DMS114 treated with DMSO at 0.1 percent for 48 hours (cell line): ENCODE data around the gene SFTPA2.
"Not testable (repeated sequence)": the region's sequence is repeated elsewhere in the genome, so short reads cannot be mapped to it uniquely, and the experiment has no call there.

ENCODE experiments used
- DNase-seq: peaks from one replicate; lab custom pipeline; 2025; ENCODE audit not compliant: unreplicated experiment; lab: John Stamatoyannopoulos, UW

SFTPA2 gene

GRCh38 chr10:79559726-79560125, 481 bp downstream of the SFTPA2 start:
- no peak for DNase-seq

- DNase-seq, result not testable (repeated sequence)
Observed at GRCh38 chr10:79556961-79557360, 3.2 kb downstream of the SFTPA2 start.

- no peak for DNase-seq
Observed at GRCh38 chr10:79555354-79556309, 4.6 kb downstream of the SFTPA2 start.

GRCh38 chr10:79552143-79552542, 8.1 kb downstream of the SFTPA2 start:
- DNase-seq, result no peak

- DNase-seq, result no peak
Observed at GRCh38 chr10:79547973-79548372, 12.2 kb downstream of the SFTPA2 start.

- not testable (repeated sequence) for DNase-seq
Observed at GRCh38 chr10:79547128-79547527, 13.1 kb downstream of the SFTPA2 start.

GRCh38 chr10:79544926-79545659, 15.1 kb downstream of the SFTPA2 start:
- DNase-seq, result not testable (repeated sequence)

GRCh38 chr10:79544408-79544807, 15.8 kb downstream of the SFTPA2 start:
- not testable (repeated sequence) for DNase-seq

GRCh38 chr10:79542626-79543025, 17.6 kb downstream of the SFTPA2 start:
- DNase-seq, result no peak

GRCh38 chr10:79540930-79541329, 19.3 kb downstream of the SFTPA2 start:
- DNase-seq, result not testable (repeated sequence)

GRCh38 chr10:79538311-79538710, 21.9 kb downstream of the SFTPA2 start:
- not testable (repeated sequence) for DNase-seq

- DNase-seq, result not testable (repeated sequence)
Observed at GRCh38 chr10:79533903-79534175, 26.4 kb downstream of the SFTPA2 start.

- not testable (repeated sequence) for DNase-seq
Observed at GRCh38 chr10:79533142-79533902, 26.9 kb downstream of the SFTPA2 start.

- DNase-seq, result not testable (repeated sequence)
Observed at GRCh38 chr10:79528261-79528660, 31.9 kb downstream of the SFTPA2 start.

GRCh38 chr10:79525049-79525710, 35.0 kb downstream of the SFTPA2 start:
- not testable (repeated sequence) for DNase-seq

- DNase-seq, result not testable (repeated sequence)
Observed at GRCh38 chr10:79523157-79523853, 36.9 kb downstream of the SFTPA2 start.

- not testable (repeated sequence) for DNase-seq
Observed at GRCh38 chr10:79522464-79522863, 37.7 kb downstream of the SFTPA2 start.

- not testable (repeated sequence) for DNase-seq
Observed at GRCh38 chr10:79521751-79522150, 38.5 kb downstream of the SFTPA2 start.

GRCh38 chr10:79517567-79517966, 42.6 kb downstream of the SFTPA2 start:
- not testable (repeated sequence) for DNase-seq
